ENCODE results near the gene CLEC16A.

Gene CLEC16A

DNA sequence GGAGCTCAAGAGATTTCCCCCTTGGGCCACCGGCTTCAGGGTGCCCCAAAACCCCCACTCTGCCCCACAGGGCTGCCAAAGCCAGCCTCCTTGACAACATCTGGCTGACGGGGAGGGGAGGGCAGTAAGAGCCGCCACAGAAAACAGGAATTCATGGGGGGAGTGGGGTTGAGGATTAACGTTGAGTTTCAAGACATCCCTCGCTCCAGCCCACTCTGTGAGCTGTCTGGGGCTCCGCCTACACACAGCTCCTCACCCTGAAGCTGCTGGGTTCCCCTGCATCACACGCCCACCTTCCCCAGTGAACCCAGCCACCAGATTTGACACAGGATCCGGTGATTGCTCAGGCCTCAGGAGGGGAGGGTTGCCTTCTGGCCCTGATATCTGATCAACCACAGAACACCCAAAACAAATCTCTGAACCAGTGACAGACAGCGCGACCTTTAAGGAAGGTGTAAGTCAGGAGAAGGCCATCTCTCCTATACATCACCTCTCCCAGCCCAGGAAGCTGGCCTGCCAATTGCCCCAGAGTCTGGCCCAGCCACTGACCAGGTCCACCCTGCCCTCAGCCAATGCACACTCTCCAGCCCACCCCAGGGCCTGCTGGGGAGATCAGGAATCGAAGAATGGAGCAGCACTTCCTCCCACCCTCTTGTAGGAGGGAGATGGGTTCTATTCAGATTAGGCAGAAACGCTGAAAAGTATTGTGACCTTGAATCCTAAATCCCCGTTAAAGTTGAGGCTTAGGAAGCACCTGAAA, 132.1 kb downstream of the CLEC16A start:
- FAIRE-seq, result no peak
- TF ChIP-seq, protein P1, sequence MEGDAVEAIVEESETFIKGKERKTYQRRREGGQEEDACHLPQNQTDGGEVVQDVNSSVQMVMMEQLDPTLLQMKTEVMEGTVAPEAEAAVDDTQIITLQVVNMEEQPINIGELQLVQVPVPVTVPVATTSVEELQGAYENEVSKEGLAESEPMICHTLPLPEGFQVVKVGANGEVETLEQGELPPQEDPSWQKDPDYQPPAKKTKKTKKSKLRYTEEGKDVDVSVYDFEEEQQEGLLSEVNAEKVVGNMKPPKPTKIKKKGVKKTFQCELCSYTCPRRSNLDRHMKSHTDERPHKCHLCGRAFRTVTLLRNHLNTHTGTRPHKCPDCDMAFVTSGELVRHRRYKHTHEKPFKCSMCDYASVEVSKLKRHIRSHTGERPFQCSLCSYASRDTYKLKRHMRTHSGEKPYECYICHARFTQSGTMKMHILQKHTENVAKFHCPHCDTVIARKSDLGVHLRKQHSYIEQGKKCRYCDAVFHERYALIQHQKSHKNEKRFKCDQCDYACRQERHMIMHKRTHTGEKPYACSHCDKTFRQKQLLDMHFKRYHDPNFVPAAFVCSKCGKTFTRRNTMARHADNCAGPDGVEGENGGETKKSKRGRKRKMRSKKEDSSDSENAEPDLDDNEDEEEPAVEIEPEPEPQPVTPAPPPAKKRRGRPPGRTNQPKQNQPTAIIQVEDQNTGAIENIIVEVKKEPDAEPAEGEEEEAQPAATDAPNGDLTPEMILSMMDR (IDR thresholded peaks at IDR 0.05; ENCODE audit: insufficient read depth, missing control alignments), result no peak
- DNase-seq (ENCODE audit: insufficient read length, low spot score), result no peak

DNA sequence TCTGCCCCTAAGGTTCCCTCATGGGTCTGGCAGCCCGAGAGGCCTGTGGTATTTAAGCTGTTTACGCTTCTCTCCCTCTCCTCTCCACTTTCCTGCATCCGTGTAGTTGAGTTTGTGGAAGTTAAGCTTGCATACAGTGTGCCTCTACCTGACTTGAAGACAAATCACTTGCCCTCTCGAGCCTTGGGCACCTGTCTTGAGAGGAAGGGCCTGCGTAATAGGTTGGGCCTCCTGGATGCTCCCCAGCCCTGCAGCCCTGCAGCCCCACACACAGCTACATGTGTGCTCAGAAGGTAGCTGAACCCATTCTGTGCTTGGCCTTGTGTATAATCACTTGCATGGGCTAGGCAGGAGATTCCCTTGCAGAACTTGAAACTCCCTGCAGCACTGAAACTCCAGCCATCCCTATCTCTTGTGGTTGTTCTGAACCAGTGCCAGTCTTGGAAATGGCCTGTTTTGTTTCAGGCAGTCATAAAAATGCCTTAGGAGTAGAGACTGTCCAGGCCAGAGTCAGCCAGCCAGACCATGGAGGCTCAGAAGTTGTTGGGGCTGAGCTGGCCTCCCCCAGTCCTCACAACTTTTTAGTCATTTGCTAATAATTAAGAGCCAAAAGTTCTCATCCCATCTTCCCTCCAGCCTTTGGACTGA, 134.6 kb downstream of the CLEC16A start:
- DNase-seq (ENCODE audit: insufficient read length, low spot score) (no peak), FAIRE-seq (no peak)
- TF ChIP-seq, protein P1 (IDR thresholded peaks at IDR 0.05; ENCODE audit: insufficient read depth, missing control alignments), result no peak

DNA sequence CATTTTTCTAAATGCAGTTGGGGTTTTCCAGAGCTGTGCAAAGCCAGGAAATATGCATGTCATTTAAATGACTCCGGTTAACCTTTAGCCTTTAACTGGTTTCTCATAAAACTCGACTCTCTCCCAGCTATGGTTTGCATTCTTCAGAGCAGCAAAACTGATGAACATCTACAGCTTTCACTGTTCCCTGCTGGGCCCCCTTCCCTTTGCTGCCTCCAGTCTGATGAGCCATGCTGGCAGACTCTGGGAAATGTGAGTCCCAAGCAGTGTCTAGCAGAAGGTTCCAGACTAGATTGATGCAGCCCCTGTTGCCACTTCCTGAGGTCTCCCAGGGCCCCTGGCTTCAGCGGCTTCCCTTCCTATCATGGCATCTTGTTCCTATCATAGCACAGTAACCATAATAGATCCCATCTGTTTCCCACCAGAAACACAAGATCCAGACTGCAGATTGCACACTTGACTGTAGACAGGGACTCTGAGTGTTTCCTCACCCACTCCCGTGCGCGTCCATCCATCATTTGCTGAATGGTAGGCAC, 135.4 kb downstream of the CLEC16A start:
- no peak for FAIRE-seq
- DNase-seq (ENCODE audit: insufficient read length, low spot score), result no peak
- TF ChIP-seq, protein P1 (IDR thresholded peaks at IDR 0.05; ENCODE audit: insufficient read depth, missing control alignments), result no peak

DNA sequence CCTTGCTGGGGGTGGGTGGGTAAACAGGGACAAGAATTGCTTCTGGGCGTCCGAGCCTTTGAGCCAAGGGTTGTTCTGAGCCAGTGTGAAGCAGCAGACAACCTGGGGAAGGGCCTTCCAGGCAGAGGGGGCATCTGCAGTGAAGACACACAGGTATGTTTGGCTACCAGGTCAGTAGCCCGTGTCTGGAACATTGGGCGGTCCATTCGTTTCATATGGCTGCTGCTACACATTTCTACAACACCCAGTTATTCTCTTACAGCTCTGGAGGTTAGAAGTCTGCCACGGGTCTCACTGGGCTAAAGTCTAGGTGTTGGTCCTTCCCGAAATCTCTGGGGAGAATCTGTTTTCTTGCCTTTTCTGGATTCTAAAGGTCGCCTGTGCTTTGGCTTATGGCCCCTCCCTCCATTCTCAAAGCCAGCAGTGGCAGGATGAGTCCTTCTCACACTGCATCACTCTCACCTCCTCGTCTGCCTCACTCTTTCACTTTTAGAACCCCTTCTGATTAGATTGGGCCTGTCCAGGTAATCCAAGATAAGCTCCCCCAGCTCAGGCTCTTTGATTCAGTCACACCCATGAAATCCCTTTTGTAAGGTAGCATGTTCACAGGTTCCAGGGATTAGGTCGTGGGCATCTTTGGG, 136.1 kb downstream of the CLEC16A start:
- TF ChIP-seq, protein P1 (IDR thresholded peaks at IDR 0.05; ENCODE audit: insufficient read depth, missing control alignments), result no peak
- no peak for FAIRE-seq
- DNase-seq (ENCODE audit: insufficient read length, low spot score), result no peak

DNA sequence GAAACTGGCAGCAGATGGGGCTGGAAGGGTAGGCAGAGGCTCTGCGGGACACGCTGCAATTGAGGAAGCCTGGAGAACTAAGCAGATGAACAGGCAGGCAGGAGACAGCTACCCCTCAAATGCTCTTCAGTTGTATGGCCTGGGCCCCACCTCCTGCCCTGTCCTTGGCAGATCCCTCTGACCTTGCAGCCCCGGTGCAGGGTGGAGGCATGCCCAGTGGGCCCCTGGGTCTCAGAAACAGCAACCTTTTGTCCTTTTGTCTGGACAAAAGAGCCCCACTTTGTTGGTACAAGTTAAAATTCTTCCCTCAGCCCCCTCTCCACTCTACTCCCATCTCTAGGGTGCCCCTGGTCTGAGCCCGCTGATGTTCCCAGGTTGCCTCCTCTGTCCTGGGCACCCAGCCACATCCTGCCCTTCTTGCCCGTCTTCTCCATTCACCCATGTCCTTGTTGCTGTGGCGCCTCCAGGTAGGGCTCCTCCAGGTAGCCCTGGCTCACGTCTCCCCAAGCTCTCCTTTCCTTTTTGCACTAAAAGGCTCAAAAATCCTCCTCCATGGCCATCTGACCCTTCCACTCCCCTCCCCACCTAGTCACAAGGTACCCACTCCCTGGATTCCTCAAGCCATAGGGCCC, 136.8 kb downstream of the CLEC16A start:
- TF ChIP-seq, protein P1 (IDR thresholded peaks at IDR 0.05; ENCODE audit: insufficient read depth, missing control alignments), result no peak
- no peak for FAIRE-seq
- DNase-seq (ENCODE audit: insufficient read length, low spot score), result no peak

DNA sequence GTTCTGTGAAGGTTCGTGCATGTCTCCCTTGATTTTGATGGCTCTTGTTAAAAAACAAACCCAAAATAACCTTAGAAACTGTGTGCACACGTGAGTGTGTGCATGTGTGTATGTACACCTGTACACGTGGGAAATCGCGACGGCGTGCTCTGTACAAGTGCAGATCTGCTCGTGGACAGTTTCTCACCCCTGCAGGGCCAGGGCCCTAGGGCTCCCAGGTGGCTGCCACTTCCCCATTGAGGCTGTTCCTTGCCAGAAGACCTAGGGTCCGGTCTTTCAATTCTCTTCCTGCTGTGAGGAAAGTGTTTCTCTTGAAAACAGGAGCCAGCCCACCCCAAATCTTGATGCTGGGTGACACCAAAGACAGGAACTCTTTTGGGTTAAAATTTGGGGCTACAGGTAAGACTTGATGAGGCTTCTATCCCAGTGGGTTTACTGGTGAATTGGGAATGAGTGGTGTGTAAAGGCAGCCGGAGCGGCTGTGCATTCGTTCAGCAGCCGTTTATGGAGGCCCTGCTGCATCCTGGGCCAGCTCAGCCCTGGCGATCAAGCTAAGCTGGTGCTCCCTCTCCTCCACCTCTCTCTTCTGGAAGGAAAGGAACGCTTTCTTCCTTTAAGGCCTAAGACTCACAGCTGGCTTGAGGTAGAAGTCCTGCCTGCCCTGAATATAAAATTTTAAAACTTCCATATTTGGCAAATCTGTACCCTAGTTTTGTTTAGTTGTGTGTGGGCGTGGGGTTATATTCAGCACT, 137.9 kb downstream of the CLEC16A start:
- DNase-seq (ENCODE audit: insufficient read length, low spot score) (no peak), FAIRE-seq (no peak)
- TF ChIP-seq, protein P1 (IDR thresholded peaks at IDR 0.05; ENCODE audit: insufficient read depth, missing control alignments), result no peak

Measured in D721Med (cell line).